HG03565 (cell line): ENCODE measurements around the gene STRC.
A peak's percentile ranks its signal among the peaks of the same experiment; 100 is the strongest.
"Not testable (repeated sequence)": the region's sequence is repeated elsewhere in the genome, so short reads cannot be mapped to it uniquely, and the experiment has no call there.

ENCODE experiments used
- ATAC-seq: cut with Tn5 transposase; IDR thresholded peaks from one replicate; pipeline ENCODE4 v1.9.1; 2021; ENCODE audit warnings: mild to moderate bottlenecking, moderate library complexity; ENCODE audit not compliant: unreplicated experiment

Gene STRC

GRCh38 chr15:43618700-43619099, at the start of gene STRC:
STRC (minus strand) TSS chr15:43618800; CDS start chr15:43618722, 78 bp downstream.
- not testable (repeated sequence) for ATAC-seq

GRCh38 chr15:43666177-43666576, 47.6 kb upstream of the STRC start:
- ATAC-seq: not testable (repeated sequence)

- ATAC-seq: not testable (repeated sequence)
Measured at GRCh38 chr15:43663333-43663732, 44.7 kb upstream of the STRC start.

DNA sequence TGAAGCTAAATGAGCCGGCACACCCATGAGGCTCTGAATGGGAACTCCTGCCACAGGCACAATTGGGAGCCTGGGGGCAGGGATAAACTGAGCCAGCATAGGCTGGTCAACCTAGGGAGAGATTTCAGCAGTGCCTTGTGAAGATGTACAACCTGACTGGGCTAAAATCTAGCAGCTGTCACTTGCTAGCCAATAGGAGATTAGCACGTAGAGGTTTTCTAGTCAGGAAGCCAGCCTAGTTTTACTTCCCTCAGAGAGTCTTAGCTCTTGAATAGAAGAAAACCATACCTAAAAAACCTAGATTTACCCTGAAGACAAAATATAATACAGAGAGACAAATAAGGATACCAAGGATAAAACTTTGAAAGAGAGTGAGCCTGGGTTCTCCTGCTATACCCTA, 43.7 kb upstream of the STRC start:
- not testable (repeated sequence) for ATAC-seq

- ATAC-seq: not testable (repeated sequence)
Measured at GRCh38 chr15:43659727-43660126, 41.1 kb upstream of the STRC start.

- not testable (repeated sequence) for ATAC-seq
Measured at GRCh38 chr15:43649430-43649926, 30.9 kb upstream of the STRC start.

- no peak for ATAC-seq
Measured at GRCh38 chr15:43648649-43649429, 30.2 kb upstream of the STRC start, which contains the start of gene CATSPER2. CATSPER2 (minus strand) TSS chr15:43648844; CDS start chr15:43648061, 783 bp downstream.

DNA sequence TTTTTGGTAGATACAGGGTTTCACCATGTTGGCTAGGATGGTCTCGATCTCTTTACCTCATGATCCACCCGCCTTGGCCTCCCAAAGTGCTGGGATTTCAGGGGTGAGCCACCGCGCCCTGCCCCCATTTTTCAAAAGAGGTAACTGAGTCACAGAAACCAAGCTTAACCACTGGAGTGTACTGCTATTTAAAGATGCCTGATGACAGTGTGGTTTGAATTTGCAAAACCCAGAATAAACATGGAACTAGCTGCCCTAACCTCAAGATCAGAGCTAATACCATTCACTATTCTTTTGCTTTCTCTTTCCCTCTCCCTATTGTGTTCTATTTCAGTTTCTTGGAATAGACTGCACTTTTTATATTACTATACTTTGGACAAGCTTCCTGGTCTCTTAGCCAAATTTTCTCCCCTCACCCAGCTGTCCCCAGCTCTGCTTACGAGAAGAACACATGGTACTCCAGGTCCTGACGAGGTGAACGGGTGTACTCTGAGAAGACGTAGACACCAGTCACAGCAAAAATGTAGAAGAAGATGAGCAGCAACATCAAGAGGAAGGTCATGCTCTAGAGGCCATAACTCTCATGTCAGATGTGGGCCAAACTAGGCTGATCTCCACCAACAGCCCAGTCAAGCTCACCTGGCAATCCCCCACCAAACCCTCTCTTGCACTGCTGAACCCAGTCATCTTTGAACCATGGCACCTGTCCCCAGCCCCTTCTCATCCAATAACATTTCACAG, 20.0 kb upstream of the STRC start:
- peak; percentile 61 for ATAC-seq

- not testable (repeated sequence) for ATAC-seq
Measured at GRCh38 chr15:43626937-43627336, 8.3 kb upstream of the STRC start.

- ATAC-seq: no peak
Measured at GRCh38 chr15:43625106-43625505, 6.5 kb upstream of the STRC start.

GRCh38 chr15:43622068-43622799, 3.6 kb upstream of the STRC start:
- not testable (repeated sequence) for ATAC-seq

GRCh38 chr15:43617750-43618149, 850 bp downstream of the STRC start:
- ATAC-seq: not testable (repeated sequence)

DNA sequence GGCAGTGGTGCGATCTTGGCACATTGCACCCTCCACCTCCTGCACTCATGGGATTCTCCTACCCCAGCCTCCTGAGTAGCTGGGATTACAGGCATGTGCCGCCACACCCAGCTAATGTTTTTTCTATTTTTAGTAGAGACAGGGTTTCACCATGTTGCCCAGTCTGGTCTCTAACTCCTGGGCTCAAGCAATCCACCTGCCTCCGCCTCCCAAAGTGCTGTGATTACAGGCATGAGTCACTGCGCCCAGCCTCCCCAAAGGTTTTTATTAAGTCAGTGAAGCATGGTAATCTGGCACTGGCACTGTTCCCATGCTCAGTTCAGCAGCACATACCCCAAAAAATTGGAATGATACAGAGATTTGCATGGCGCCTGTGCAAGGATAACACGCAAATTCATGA, 16.4 kb downstream of the STRC start:
- not testable (repeated sequence) for ATAC-seq

- ATAC-seq: not testable (repeated sequence)
Measured at GRCh38 chr15:43600200-43600599, 18.4 kb downstream of the STRC start.

- ATAC-seq: not testable (repeated sequence)
Measured at GRCh38 chr15:43599131-43599530, 19.5 kb downstream of the STRC start.

DNA sequence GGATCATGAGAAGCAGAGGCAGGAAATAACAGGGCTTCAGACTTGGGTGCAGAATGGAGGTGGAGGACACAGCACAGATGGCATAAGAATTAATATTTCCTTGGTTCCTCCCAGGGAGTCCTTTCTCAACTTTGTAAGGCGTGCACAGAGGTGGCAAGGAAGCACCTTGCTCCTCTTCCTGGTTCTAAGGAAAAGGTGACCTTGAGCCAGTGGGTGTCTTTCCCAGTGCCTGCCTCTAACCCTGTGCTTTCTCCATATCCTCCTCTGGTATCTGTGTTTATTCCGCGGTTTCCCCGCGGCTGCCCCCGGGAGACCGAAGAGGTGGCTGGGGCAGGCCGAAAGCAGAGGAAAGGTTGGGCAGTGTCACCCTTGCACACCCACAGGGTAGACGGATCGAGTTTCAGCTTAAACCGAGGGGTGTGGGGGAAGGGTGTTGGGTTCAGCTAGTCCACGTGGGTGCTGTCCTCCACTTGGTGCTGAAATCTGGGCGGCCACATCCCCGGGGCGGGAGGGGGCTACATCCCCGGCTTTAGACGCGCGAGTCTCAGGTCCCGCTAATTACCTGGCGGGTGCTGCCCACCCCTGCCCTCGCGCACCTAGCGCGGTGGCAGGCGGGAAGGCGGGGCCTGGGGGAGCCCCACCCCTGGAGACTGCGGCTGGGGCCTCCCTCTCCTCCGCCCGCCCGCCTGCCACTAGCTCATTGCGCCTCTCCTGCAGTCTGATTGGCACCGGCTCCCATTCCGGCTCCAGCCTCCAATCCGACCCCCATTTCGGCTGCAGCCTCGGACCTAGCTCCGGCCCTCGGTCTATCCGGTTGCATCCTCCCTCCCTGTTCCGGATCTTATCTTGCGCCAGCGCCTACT, 25.0 kb downstream of the STRC start, which contains the start of gene CKMT1B:
CKMT1B (plus strand) TSS at position 700 of the 863 bp plus-strand sequence. CDS start 192 bp downstream, outside the sequence.
- not testable (repeated sequence) for ATAC-seq

DNA sequence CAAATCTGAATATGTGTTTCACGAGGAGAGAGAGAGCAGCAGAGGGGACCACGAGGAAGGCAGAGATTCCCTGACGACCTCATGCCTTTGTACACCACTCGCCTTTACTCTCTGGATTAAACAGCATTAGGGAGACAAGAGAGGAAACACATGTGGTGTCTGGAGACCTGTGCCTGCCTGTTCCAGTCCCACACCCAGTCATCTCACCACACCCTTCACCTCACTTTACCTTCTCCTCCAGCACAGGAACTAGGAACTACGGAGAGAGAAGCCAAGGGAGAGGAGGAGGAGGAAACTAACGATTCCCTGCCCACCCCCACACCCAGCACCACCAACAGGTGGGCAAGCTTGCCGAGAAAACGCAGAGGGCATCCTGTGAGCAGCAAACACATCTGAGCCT, 25.8 kb downstream of the STRC start:
- not testable (repeated sequence) for ATAC-seq

- ATAC-seq: peak; percentile 93
Measured at GRCh38 chr15:43589778-43590466, 28.7 kb downstream of the STRC start, which contains the start of gene PPIP5K1. PPIP5K1 (minus strand) TSS chr15:43590208; CDS start chr15:43584504, 5,704 bp downstream.

DNA sequence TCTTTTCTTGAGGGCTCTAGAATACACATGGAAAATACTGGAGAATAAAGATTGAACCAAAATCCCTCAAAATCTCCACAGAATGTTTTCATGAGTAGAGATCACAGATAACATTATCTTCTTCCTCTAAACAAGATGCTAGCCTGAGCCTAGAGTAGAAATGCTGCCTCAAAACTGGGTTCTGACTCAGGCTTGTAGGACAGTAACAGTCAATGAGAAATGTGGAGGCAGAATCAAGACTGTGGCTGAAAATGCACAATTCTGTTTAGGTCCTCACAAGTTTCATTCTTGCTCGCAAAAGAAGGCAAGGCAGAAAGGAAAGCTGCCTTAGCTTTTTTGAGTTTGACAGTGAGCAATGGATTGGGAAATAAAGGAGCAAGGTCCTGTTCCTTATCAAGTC, 44.0 kb downstream of the STRC start:
- ATAC-seq: not testable (repeated sequence)
